Eye (tissue), 1 donor: Measurements from ENCODE around the gene DLGAP1.
A peak's percentile ranks its signal among the peaks of the same experiment; 100 is the strongest.
"Not testable (repeated sequence)": the region's sequence is repeated elsewhere in the genome, so short reads cannot be mapped to it uniquely, and the experiment has no call there.

Experiments used
- DNase-seq: peaks from one replicate; pipeline ENCODE4 v3.0.0-alpha.2; 2015

DLGAP1 gene

DNA sequence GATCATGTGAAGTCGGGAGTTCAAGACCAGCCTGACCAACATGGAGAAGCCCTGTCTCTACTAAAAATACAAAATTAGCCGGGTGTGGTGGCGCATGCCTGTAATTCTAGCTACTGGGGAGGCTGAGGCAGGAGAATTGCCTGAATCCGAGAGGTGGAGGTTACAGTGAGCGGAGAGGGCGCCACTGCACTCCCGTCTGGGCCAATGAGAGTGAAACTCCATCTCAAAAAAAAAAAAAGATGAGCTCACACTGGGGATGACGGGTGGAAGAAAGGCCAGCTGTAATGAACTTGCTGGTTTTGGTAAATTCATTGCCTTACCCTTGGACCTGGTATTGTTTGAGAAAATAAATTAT lies 847.0 kb downstream of the DLGAP1 start:
- not testable (repeated sequence) for DNase-seq

DNA sequence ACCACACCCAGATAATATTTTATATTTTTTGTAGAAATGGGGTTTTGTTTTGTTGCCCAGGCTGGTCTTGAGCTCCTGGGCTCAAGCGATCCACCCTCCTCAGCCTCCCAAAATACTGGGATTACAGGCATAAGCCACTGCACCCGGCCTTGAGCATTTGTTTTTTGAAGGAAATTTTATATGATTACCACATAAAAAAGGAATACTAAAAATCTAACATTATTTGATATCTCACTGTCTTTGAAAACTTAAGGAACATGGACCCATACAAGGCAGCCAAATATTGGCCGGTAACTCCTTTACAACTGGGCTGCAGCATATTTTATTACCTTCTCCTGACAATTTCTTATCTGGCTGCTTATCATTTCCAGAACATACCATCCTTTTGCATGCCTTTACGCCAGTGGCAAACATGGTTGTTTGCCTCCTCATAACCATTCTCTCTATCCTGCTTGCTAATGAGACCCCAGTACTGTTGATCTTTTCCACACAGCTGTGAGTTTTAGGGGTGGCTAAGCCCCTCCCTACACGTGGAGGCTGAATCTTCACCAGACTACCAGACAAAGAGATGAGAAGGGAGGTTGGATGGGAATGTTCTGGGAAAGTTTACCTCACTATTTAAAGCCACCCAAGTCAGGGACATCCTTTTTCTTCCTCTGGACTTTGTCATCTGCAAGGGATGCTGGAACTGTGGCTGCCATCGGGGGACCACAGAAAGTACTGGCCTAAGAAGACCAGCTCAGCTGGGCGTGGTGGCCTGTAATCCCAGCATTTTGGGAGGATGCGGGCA lies 847.6 kb downstream of the DLGAP1 start:
- DNase-seq = no peak

DNA sequence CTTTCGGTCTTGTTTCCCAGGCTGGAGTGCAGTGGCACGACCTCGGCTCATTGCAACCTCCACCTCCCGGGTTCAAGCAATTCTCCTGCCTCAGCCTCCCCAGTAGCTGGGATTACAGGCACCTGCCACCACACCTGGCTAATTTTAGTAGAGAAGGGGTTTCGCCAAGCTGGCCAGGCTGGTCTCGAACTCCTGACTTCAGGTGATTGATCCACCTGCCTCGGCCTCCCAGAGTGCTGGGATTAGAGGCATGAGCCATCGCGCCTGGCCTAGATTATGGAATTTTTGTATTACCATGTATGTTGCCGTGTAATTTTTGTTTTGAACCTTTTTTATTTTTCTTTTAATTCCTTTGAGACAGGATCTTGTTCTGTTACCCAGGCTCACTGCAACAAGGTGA lies 848.2 kb downstream of the DLGAP1 start:
- DNase-seq = not testable (repeated sequence)

DNA sequence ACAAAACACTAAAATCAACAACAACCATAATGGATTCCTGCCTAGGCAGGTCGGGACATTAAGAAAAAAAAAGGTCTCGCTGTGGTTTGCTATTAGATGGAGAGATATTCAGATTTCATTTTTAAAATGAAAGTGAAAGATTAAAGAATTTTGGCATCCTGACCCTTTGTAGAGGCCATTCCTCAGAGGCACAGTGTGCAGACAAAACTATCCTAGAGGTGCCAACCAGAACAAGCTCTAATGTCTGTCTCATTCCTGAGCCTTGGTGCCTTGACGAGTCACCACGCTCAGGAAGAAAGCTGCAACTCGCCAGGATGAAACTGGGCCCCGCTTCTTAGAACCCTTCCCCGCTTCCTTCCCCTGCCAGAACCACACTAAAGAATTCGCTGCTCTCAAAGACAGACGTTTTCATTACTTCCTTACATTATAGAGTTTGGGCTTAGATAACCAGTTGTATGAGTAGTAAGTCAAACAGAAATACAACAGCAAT lies 849.1 kb downstream of the DLGAP1 start:
- no peak for DNase-seq

DNA sequence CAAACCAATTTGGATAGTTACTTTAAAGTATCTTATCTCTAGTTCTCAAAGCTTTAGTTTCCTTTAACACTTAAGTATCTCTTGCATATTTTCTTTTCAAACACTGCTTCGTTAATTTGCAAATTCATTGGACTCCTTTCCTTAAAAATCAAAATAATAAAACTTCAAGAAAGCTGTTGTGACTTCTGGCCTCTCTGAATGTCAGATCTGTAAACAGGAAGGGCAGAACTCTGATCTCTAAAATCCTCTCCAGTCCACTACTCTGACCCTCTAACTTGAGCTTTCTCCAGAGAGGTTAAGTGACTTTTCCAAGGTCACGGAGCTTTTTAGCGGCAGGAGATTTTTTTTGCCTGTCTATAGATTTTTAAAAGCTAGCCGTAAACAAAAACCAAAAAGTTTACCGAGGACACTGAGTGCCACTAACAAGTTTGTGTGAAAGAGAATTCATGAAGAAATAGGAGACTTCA lies 849.6 kb downstream of the DLGAP1 start:
- no peak for DNase-seq

DNA sequence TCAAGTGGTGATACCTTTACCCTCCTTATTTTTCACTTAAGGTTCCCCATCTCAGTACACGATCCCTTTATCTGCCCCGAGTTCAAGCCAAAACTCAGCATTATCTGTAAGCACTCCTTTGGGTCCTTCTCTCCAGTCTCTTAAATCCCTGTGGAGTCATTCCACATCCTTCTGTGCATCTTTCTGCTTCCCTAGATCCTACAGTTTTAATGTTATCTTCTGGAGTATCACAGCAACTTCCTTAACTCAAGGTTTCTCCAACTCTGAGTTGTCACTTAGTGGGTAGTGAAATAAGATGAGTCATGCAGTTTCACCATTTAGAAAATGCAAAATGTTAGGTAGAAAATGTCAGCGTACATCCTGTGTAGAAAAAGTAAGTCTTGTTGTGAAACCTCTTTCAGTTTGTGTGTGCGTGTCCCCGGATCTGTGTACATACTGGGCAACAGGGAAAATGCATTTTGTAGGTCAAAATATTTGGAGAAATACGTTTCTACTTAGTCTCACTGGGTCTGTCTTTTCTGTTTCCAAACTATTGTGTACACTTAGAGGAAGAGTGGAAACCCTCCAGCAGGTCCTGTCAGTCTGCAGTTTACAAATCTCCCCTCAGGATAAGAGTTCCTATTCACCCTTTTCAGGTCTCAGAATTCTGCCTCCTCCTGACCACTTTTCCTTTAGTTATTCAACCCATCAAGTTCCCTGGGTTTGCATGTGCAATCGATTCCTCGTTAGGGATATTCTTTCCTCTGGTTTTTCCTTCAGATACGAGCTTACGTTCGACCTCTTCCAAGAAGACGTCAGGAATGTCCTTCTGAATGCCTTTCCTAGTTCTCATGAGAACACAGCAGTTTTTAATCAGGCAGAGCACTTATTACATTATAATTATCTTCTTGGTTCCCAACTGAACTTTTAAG lies 850.4 kb downstream of the DLGAP1 start:
- DNase-seq = peak; percentile 79

DNA sequence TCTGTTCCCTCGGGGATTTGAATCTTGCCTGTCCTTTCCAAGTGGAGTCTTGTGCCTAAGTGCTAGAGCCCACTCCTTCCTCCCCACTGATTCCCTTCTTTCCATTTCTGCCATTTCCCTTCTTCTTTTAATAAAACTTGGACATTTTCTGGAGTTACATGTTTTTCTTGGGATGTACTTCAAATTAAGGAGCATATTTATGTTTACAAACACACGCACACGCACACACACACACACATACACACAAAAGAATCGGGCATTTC lies 850.9 kb downstream of the DLGAP1 start:
- DNase-seq = no peak

DNA sequence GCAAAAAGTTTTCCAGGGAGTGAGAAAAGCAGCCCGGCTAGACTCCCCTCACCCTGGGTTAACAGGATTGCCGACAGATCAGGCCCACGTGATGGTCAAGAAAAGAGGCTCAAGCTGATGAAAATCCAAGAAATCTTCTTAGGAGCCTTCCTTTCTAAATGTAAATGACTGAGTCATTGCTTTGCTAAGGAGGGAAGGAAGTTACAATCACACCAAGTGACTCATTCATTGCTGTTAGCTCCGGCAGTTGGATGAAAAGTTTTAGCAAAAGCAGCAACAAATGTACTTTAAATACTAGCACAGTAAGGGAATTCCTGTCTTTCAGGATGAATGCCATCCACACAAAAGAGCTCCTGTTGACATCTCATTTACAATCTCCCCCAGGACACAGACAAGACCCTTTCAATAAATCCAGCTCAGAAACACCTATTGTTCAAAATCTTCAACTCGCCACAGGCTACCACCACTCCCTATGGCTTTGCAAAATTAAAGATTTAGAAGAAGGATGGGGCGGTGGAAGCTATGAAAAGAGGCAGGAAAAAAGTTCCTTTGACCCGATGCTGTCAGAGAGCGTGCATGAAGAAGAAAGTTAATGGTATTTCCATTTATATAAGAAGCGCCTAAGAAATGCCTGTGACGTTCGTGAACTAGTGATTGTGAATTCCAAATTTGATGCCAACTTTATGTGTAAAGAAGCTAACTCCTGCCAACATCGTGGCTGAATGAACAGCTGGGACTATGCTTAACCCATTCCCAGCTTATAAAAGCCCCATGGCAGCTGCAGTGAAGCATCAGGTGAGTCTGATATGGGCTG lies 851.5 kb downstream of the DLGAP1 start:
- peak; percentile 82 for DNase-seq

DNA sequence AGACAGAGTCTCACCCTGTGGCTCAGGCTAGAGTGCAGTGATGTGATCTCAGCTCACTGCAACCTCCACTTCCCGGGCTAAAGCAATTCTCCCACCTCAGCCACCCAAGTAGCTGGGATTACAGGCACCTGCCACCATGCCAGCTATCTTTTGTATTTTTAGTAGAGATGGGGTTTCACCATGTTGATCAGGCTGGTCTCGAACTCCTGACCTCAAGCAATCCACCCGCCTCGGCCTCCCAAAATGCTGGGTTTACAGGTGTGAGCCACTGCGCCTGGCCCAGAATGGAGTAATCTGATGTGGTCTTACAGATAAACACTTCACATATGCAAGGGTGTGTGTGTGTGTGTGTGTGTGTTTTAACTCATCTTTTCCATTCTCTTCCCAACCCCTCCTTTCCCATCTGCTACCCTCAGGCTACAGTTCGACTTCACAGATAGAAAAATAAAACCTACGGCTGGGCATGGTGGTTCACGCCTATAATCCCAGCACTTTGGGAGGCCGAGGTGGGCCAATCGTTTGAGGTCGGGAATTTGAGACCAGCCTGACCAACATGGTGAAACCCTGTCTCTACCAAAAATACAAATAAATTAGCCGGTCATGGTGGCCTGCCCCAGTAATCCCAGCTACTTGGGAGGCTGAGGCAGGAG lies 853.9 kb downstream of the DLGAP1 start:
- DNase-seq = not testable (repeated sequence)

DNA sequence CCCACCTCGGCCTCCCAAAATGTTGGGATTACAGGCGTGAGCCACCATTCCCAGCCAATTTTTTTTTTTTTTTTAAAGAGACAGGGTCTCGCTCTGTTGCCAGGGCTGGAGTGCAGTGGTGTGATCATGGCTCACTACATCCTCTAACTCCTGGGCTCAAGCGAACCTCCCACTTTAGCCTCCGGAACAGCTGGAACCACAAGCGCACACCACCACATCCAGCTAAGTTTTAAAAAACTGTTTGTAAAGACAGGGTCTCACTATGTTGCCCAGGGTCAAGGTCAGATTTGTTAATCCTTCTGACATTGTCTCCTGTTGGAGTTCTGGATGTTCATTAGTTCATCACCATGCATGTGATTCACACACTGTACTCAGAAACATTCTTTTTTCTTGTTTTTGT lies 855.2 kb downstream of the DLGAP1 start:
- no peak for DNase-seq

DNA sequence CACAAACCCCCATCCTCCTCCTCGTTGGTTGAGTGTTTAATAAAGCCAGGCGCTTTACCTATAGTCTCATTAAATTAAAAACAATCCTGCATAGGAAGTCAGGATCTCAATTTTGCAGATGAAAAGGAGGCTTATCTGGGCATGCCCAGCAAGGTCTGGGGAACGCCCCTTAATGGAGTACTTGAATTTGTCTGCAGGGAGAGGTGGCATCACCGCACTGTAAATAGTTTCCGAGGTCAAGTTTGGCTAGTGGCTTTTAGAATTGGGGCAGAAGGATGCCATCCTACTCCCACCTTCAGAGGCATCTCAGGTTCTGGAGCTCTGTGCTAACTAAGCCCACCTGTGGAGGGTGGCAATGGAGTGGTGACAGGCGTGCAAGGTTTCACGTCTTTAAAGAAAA lies 855.9 kb downstream of the DLGAP1 start:
- DNase-seq = no peak

DNA sequence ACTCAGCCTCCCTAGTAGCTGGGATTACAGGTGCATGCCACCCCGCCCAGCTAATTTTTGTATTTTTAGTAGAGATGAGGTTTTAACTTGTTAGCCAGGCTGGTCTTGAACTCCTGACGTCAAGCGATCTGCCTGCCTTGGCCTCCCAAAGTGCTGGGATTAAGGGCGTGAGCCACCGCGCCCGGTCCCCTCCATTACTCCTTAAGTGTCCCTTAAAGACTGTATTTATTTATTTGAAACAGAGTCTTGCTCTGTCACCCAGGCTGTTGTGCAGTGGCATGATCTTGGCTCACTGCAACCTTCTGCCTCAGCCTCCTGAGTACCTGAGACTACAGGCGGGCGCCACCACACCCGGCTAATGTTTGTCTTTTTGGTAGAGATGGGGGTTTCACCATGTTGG lies 856.5 kb downstream of the DLGAP1 start:
- DNase-seq = no peak

DNA sequence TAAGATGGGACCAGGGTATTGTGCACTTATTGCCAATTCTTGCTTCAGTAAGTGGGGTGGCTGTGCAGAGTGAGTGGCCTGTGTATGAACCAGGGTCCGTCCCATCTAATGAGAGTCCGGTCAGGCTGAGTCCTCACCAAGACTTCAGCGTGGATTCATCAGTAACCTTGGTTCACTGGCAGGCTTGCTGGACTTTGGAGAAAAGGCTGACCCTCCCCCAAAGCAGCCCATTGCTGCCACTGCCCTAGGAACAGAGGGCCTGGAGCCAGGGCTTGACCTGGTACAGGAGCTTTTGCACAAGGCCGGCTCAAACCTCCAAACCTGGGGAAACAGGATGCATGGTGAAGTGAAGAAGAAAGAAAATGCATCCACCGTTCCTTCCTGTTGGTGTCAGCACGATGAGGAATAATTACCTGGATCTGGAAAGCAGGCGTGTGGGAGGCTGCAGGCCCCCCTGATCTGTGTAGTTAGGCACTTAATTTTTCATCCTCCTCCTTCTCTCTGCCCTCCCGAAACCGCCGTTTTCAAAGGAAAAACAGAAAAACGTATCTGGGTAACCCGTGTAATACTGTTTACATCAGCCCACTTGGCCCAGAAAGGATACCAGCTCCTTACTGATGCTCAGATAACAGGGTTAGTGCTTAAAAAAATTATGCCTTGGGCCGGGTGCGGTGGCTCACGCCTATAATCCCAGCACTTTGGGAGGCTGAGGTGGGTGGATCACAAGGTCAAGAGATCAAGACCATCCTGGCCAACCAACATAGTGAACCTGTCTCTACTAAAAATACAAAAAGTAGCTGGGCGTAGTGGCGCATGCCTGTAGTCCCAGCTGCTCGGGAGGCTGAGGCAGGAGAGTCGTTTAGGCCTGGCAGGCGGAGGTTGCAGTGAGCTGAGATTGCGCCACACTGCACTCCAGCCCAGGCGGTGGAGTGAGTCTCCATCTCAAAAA lies 857.4 kb downstream of the DLGAP1 start:
- DNase-seq = no peak

DNA sequence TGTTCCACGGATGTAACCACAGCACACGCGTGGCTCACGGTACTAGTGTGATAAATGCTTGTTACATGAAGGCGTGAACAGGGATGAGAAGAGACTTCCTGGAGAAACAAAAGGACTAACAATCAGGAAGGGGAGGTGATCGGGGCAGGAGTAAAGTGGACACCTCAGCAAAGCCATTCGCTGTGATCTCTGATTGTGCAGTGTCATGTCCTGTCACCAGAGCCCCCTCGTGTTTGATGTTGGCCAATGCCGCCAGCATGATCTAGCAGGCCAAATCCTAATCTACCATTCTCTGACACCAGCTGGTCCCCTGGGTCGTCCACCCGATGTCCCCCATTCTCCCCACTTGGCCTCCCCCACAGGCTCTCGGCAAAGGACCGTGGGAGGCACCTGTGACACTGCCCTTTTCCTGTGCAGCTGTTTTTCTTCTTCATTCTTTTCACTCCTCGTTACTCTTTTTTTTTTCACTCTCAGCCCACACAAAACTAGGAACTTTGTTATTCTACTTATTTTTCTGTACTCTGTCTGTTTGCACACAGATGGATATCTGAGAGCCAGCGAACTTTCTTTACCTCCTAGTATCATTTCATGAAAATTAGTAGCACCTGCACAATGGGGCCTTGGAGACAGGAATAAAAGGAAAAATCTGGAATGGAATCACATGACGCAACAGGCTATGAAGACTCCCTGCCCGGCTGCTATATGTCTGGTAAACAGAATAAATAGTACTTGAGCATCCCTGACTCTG lies 858.3 kb downstream of the DLGAP1 start:
- DNase-seq = peak; percentile 75

DNA sequence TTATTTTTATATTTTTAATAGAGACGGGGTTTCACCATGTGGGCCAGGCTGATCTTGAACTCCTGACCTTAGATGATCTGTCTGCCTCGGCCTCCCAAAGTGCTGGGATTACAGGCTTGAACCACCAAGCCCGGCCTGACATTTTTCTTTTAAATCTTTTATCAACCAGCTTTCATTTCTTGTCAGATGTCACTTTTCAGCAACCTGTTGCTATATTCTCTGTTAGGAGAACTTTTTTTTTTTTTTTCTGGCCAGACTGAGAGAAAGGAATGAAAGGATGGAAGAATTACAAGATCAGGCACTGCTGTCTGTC lies 858.8 kb downstream of the DLGAP1 start:
- DNase-seq = no peak

DNA sequence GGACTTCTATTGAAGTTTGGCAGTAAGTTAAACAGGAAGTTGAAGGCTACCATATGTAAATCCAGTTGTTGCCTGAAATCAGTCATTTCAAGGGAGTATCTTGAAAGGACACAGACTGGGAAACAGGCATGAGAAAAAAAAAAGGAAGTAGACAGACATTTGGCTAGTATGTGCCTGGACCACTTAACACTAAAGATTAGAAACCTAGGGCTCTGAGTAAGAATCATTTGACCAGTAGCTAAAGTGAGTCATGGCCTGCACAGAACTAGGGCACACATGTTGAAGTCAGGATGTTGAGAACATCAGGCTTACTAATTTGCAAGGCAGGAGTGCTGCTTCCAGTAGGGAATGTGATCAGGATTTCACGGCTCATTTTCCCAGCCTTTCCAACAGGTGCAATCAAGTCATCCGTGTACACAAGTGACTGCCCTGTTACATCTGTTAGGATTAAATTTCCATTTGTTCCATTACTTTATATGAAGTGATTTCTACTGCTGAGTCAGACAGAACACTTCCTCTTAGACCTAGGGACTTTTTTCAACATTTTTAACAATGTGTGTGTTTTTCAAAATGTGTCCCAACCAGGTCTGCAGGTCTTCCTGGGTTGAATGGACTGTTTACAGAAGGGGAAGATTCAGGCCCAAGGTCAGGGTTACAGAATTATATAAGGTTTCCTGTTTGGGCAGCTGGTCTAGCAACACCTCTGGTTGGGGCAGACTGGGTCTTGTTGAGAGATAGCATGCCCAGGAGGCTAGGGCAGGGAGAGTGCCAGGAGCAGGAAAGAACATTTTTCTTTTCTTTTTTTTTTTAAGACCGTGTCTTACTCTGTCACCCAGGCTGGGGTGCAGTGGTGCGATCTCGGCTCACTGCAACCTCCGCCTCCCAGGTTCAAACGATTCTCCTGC lies 859.5 kb downstream of the DLGAP1 start:
- DNase-seq = peak; percentile 65

DNA sequence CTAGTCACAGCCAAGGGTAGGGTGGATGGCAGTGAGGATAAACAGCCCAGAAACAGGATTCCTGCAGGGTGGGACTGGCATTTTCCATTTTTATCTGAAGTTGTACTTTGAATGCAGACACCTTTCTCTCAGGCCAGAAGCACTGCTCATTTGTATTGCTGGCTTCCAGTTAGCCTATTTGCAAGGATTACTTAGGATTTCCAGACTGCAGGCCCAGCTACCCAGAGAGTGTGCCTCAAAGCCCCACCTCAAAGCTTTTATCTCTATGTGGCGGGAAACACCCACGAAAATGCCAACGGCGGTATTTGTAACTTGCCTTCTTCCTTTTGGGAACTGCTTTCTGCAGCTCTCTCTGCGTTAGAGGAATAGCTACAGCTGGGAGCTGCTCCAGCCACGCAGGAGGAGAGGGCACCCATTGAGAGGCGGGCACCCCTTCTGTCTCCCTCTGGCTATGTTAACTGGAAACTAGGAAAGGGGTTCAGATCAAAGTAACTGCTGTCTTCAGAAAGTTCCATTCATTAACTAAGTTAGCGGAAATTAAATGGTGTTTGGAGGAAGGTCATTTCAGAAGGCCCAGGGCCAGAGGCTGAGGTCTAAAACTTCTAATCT lies 860.2 kb downstream of the DLGAP1 start:
- no peak for DNase-seq

DNA sequence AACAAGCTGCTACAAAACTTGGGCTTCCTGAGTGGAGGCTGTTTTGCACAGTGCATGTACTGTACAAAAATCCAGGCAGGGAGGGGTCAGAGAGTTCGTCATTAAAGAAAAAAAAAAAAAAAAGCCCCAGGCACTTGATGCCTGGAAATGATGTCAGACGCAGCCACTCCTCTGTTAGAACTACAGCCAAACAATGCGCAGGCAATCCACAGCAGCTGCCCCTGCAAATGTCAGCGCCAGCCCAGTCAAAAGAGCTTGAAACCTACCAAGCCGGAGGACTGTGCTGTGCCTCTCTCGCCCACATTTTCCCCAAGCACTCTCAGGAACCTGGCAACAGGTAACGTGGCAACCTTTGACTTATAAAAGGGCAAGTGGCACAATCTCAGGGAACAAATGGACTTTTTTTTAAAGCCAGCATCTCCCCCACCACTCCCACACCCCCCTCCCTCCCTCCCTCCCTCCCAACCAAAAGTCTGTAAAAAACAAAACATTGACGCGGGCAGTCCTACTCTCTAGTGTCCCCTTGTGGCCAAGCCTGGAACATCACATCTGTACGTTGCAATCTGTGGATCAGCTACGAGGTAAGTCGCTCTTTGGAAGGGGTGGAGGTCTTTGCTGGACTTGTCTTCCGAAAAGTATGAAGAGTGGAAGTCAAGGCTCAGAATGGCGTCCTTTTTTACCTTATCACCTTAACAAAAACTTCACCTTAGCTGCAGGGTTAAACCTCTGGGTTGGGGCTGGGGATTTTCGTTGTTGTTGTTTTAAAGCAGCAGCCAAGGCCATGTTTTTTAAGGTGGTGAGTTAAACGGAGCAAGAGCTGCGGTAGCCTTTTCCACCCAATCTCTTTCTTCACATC lies 861.0 kb downstream of the DLGAP1 start:
- DNase-seq = peak; percentile 99
